Measurements from ENCODE around the gene BRD7.

BRD7 gene

DNA sequence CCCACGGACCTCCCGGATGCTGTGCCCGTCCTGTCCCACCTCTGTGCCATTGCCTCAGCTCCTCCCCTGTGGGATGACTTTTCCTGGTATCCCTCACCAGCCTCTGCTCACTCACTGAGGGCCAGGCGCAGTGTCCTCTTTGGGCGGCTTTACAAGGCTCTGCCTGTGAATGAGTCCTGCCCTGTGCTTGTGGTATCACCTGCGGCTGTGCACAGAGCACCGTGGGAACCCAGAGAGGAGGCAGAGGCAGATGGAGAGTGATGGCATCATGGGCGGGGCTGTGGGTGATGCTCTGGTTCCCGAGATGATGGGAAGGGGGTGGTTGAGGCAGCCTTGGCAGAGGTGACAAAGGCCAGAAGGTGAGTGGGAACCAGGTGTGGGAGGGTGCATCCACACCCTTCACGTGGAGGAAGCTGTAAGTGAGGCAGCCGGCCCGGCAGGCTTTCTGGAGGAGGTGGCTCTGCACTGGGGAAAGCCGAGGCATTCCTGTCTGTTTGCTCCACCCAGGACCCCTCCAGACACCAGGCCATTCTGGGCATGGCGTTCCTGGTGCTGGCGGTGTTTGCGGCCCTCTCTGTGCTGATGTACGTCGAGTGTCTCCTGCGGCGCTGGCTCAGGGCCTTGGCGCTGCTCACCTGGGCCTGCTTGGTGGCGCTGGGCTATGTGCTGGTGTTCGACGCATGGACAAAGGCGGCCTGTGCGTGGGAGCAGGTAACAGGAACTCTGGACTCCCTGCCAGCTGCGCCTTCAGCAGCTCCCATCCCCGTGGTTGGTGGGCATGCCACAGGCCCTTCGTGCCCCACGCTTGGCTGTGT lies 78.6 kb downstream of the BRD7 start:
- DNase-seq (ENCODE audit: low spot score), result no peak

DNA sequence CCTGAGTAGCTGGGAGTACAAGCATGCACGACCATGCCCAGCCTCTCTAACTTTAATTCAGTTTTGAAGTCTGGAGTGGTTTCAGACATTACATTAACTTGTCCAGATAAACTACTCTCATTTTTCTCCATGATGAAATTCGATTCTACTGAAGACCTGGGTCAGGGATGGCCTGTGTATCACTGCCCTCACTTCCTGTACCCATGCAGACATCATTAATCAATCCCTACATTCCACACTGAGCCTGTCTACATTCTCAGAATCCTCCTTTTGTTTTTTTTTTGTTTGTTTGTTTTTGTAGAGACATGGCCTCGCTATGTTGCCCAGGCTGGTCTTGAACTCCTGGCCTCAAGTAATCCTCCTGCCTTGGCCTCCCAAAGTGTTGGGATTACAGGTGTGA lies 79.9 kb downstream of the BRD7 start:
- DNase-seq (ENCODE audit: low spot score), result no peak

DNA sequence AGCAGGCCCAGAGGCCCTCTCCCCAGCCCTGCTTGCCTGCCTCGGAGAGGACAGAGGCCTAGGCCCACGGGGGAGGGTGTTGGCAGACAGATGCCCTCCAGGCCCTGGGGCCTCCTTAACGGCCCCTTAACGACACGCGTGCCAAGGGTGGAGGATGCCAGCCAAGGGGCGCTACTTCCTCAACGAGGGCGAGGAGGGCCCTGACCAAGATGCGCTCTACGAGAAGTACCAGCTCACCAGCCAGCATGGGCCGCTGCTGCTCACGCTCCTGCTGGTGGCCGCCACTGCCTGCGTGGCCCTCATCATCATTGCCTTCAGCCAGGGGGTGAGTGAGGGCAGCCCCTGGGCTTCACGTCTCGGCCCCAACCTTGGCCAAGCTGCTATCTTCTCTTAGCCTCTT lies 80.8 kb downstream of the BRD7 start:
- no peak for DNase-seq (ENCODE audit: low spot score)

DNA sequence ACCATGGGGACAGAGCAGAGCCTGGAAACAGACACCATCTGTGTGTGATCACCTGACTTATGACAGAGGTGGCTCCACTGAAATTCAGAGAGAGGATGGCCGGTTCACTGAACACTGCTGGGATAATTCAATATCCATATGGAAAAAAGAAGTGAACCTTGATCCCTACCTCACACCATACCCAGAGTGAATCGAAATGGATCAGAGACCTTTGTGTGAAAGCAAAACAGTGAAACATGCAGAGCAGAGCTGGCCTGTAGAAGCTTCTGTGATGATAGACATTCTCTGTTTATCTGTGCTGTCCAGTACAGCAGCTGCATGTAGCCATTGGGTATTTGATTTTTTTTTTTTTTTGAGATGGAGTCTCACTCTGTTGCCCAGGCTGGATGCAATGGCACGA lies 82.1 kb downstream of the BRD7 start:
- DNase-seq (ENCODE audit: low spot score), result no peak

DNA sequence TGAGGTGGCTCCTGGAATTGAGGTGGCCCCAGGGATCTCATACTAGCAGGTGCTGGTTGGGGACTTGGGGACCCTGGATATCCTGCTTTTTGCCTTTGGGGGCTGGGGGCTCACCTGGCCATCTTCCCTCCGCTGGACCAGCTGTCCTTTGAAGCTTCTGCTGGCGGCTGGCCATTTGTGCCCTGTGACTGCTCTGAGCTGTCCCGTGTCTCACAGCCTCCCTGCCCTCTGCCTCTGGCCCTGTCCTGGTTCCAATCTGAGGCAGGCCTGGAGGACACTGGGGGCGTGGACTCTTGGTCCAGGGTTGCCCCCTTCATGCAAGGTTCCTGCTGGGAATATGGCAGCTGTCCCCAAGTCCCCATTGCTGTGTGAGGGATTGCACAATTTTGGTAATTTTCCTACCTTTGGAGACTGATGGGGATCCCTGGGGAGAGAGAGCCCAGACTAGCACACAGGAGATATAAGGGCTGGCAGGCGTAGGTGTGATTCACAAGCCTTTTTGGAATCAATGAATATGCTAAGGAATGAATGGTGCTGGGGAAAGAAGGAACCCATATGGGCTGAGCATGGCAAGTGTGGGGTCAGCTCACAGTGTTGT lies 83.3 kb downstream of the BRD7 start:
- DNase-seq (ENCODE audit: low spot score), result no peak

DNA sequence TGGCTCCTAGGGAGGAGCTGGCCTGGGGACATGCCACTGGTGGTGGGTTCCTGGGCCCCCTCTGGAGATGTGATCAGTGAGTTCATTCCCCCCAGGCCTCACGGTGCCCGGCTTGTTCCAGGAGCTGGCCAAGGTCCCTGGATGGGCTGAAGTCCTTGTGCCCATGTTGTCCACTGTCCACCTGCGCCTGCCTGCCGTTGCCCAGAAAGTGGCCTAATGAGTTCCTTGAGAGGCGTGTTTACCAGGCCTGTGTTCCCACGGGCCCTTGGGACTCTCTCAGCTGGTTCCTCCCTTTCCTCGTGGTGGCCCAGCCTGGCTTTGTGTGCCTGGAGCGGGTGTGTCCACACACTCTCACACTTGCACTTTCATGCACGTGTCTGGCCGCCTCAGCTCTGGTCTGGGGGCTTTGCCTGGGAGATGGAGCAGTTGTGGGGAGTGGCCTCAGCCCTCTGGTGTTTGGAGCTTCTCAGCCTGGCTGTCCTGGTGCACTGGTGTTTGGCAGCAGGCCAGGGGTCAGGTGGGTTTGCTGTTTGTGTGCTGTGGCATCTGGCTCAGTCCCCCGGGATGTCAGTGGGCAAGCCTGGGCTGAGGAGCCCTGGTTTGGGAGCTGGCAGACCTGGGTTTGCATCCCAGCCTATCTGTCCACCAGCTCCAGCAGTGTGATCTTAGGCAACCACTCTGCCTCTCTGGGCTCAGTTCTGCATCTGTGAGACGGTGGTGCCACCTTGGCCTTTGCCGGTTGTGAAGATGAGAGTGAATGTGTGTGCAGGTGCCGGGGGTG lies 84.5 kb downstream of the BRD7 start:
- no peak for DNase-seq (ENCODE audit: low spot score)

DNA sequence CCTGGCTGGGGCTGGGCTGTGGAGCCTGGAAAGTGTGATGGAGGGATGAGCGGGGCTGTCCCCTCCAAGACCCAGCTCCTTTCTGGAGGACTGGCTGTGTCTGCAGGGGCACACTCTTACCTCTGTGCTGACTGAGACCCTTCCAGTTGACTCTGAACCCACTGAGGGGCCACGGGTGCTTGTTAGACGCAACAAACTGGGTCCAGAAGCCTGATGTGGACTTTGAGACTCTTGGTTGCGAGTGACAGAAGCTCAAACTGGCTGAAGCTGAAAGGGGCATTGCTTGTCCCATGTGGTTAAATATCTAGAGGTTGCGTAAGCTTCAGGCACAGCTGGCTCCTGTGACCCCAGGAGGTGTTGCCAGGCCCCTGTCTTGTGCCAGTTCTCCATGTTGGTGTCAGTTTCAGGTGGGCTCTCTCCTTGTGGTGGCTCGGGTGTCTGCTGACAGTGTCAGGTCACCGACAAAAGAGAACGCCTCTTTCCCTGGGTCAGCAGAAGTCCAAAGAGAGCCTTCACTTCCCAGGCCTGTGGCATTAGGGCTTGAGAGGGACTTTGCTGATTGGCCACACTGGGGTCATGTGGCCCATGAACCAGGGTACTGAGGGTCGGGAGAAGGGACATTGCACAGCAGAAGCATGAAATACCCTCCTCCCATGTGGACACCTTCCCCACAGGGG lies 85.7 kb downstream of the BRD7 start:
- DNase-seq (ENCODE audit: low spot score), result no peak

DNA sequence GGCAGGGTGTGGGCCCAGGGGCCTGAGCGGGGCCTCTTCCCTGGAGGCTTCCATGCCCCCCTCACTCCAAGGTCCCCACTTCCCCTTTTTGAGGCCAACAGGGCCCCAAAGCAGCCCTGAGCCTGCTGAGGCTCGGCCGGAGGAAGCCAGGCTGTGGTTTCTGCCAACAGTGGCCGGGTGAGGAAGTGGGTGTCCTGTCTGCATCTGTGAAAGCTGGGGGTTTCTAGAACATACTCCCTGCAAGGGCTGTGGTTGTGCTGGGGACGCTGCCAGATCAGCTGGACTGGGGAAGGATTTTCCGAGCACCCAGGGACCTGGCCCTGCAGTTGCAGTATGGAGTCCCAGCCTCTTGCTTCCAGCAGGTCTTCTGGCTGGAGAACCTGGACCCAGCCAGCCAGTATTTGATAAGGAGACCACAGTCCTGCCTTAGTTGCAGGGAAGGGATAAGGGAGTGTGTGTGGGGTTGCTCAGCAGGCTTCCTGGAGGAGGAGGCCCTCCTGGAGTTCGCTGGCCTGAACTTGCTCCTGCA lies 86.7 kb downstream of the BRD7 start:
- DNase-seq (ENCODE audit: low spot score), result peak; percentile 76

DNA sequence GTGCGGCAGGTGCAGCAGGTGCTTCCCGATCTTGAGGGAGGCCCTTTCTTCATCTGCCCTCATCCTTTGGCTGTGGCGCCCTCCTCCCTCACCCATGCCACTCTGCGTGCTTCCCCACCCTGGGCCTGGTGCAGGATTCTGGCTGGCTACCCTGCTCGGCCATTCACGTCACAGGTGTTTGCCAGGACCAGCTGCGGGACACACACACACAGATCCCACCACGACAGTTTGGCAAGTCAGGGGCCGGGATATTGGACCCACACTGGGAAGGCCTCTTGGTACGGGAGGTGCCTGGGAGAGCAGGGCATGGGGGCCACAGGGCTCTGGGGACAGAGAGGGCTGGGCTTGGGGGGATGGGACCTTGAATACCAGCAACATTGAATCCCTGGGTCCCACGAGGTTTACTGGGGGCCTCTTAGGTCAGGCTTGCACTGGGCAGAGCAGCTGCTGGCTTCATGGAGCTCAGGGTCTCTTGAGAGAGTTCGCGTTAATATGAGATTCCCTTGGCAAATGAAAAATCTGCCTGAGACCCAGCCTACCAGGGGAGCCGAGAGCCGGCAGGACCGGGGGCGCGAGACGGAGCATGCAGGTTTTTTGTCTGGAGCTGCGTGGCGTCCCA lies 87.3 kb downstream of the BRD7 start:
- DNase-seq (ENCODE audit: low spot score), result no peak

DNA sequence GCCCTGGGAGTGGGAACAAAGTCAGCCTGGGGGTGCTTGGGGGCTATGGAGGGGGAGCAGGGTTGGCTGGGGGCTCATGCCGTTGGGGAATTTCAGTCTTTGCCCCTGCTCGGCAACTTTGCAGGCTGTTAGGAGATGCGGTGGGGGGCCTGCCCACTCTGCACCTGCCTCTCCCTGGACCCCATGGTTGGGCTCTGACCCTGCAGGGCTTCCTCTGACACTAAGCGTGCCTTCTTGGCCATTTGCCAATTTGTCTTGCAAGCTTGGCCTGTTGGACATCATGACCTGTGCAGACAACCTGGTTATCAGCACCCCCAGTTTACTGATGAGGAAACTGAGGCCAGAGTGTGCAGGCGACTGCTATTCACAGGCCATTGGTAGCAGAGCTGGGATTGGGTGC lies 87.9 kb downstream of the BRD7 start:
- no peak for DNase-seq (ENCODE audit: low spot score)

DNA sequence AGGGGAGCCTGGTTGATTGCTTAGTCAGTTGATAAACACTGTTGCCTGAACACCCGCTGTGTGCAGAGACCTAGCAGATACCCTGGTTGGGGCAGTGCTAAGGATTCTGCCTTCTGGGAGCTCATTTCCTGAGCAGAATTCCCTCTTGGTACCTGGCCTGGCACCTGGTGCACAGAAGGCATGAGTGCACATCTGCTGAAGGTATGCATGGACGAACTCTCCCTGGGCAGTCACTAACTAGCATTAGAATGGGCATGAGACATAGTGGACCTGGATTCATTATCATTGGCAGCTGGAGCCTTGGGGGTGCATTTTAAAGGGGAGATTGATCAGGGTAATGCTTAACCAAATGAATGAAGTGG lies 89.3 kb downstream of the BRD7 start:
- no peak for DNase-seq (ENCODE audit: low spot score)

DNA sequence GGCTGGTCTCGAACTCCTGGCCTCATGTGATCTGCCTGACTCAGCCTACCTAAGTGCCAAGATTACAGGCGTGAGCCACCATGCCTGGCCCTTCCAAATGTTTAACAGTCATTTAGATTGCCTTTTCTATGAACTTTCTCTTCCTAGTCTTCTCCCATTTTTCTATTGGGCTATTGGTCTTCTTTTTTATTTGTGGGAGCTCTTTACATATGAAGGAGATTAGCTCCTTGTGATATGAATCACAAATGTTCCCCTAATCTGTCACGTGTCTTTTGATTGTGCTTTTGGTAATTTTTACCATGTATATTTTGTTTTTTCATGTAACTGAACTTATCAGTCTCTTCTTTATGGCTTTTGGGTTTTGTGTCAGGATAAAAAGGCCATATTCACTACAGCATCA lies 90.5 kb downstream of the BRD7 start:
- DNase-seq (ENCODE audit: low spot score), result no peak

DNA sequence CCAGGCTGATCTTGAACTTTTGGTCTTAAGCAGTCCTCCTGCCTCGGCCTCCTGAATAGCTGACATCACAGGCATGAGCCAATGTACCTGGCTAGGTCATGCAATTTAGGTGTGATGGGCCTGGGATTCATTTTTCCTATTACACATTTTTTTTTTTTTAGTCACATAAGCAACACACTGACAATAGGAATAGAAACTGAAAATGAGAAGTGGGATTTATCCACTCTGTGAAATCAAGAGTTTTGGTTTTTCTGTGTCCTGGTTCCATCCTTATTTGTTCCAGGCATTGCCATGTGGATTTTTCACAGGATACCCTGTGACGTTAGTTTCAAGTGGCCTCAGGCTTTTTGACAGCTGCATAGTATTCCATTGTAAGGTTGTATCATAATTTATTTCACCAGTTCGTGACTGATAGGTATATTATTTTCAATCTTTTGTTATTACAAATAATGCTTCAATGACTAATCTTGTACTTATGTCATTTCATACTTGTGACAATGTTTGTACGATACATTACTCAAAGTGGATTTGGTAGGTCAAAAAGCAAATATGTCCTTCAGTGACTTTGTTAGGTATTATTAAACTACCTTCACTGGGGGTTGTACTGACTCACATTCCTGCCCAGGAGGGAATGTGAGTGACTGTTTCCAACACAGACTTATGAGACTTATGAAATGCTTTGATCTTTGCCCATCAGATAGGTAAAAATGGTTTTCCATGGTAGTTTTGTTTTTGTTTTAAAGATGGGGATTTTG lies 91.8 kb downstream of the BRD7 start:
- DNase-seq (ENCODE audit: low spot score), result no peak

DNA sequence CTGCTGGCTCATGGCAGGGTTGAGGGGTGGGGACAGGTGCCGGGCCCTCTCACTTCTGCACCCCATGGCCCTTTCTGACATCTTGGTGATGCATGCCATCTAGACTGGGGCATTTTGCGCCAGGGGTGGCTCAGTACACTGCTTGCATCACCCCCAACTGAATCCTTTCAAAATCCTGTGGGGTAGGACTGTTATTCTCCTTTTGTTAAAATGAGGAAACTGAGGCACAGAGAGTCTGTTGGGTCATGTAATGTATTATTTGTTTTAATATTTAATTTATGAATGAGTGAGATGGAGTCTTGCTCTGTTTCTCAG lies 92.5 kb downstream of the BRD7 start:
- no peak for DNase-seq (ENCODE audit: low spot score)

DNA sequence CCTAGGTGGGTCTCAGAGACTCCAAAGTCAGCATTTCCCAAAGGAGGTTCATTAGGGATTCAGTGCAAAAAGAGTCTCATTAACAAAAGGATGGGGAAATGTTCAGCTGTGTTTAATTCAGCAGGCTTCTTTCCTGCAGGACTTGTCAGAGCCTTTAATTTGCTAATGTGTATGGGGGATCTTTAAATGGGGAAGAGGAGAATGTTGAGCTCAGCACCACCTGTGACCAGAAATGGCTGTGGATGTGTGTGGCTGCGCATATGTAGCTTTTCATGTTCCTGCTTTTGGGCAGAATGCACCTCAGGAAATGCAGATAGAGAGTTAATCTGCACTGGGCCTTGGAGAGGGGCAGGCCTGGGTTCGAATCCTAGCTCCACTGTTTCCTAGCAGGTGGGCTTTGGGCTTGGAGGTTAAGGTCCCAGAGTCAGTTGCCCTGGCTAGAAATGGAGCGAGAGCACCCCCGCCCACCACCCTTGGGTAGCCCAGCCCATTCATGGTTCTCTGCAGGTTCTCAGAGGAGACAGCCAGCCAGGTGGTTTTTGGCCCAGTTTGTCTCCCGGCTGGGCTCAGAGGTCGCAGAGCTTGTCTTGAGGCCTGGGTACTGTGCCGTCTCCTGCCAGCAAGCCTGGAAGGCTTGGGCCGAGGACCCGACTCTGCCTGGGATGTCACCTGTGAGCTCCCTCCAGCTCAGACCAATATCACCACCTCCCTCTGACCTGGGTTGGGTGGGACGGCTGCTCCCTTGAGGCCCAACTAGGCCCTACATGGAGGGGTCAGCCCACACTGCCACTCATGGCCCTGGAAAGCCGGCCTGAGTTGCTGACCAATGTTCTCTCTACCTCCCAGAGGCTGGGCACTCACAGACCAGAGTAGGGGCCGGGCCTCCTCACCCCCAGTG lies 93.1 kb downstream of the BRD7 start:
- no peak for DNase-seq (ENCODE audit: low spot score)

DNA sequence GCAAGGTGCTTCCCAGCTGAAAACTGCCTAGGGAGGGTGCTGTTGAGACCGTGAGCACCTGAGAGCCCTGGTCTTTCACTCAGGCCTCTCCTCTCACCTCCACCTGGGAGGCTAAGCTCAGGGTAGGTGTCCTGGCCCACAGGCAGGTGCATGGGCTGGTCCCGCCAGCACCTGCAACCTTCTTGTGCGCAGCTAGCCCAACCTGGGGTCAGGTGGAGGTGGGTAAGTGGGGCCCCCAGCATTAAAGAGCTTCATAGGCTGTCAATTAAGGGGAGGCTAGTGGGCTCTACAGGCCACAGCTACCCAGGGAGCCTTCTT lies 93.7 kb downstream of the BRD7 start:
- no peak for DNase-seq (ENCODE audit: low spot score)

DNA sequence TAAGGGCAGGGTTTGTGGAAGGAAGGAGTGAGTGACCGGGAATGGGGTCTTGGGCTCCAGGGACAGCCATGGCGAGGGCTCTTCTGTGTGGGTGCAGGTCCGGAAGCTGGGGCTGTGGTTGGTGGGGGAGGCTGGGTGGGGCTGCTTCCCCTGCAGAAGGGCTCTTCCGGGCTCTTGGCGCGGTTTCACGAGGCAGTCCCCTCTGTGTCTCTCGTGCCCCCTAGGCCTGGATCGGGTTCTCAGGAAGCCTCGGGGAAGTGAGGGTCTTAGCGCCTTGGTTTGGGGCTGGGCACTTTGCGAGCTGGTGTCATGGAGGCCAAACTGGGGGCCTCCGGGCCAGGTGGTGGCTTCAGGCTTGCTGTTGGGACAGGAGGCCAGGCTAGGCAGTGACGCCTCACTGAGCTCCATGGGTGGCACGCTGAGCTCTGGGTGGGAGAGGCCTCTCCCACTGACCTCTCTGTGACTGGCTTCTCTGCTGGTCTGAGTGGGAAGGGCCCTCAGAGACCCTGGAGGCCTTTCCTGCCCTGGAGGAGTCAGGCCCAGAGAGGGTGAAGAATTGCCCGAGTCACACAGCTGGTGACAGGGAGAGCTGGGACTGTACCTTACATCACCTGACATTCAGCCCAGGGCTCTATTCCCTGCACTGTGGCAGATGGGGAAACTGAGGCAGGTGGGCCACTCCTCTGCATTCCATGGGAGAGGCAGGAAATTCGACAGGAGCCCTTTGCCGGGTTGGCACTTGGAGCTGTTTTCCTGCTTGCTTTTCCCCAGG lies 94.3 kb downstream of the BRD7 start:
- no peak for DNase-seq (ENCODE audit: low spot score)

DNA sequence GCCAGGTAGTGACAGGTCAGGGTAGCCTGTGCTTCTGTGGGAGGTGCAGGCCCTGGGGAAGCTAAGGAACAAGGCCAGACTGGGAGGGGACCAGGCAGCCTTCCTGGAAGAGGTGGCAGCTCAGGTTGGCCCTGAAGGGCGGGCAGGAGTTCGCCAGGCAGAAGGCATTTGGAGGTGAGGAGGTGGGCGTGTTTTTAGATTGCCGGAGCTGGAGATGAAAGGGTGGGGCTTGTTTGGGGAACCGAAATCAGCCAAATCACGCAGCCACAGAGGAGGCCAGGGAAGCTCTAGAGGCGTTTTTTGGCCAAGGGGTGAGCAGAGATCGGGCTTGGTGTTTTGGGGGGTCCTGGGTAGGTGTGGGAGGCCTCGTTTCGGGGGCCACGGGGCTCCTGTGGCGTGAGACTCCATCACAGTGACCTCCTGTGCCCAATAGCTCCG lies 94.9 kb downstream of the BRD7 start:
- no peak for DNase-seq (ENCODE audit: low spot score)

DNA sequence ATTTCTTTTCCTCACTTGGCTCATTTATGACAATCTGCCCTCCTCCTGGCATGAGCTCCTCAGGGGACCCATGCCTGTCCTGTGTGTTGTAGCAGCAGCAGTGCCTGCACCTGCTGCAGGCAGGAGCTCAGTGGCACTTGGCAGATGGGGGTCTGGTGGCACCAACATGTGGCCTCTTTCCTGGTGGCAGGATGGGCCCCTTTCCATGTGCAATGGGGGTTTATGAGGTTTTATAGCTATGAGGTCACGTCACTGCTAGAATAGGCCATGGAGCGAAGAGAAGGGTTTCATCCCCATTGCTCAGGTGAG lies 95.5 kb downstream of the BRD7 start:
- no peak for DNase-seq (ENCODE audit: low spot score)
